HEK293 (cell line): ENCODE measurements around the gene ZNF143.
A peak's percentile ranks its signal among the peaks of the same experiment; 100 is the strongest.

Experiments used
- CTCF ChIP-seq: fragments of 450-650 bp; formaldehyde crosslinking; IDR thresholded peaks from 2 replicates; pipeline ENCODE4 v1.5.1; 2016; ENCODE audit warnings: missing biosample characterization, missing genetic modification characterization
- GLIS1 ChIP-seq: fragments of 450-650 bp; formaldehyde crosslinking; IDR thresholded peaks from 2 replicates; pipeline ENCODE4 v1.5.1; 2016; ENCODE audit warnings: missing biosample characterization, missing genetic modification characterization
- IKZF3 ChIP-seq: fragments of 450-650 bp; IDR thresholded peaks from 2 replicates; pipeline ENCODE4 v1.5.0; 2018; ENCODE audit warnings: missing biosample characterization, mild to moderate bottlenecking, missing genetic modification characterization, moderate library complexity
- KLF10 ChIP-seq: fragments of 450-650 bp; IDR thresholded peaks from 2 replicates; pipeline ENCODE4 v1.5.1; 2018; ENCODE audit warnings: missing biosample characterization, mild to moderate bottlenecking, missing genetic modification characterization
- KLF7 ChIP-seq: fragments of 450-650 bp; formaldehyde crosslinking; IDR thresholded peaks from 2 replicates; pipeline ENCODE4 v1.5.1; 2016; ENCODE audit warnings: missing biosample characterization, missing genetic modification characterization, borderline replicate concordance
- PBX3 ChIP-seq: sonication (generic); formaldehyde crosslinking; IDR thresholded peaks from 2 replicates; pipeline ENCODE4 v1.8.1; 2022; ENCODE audit warnings: mild to moderate bottlenecking, moderate library complexity, missing genetic modification reagents
- SP2 ChIP-seq: fragments of 450-650 bp; formaldehyde crosslinking; IDR thresholded peaks from 2 replicates; pipeline ENCODE4 v1.5.1; 2016; ENCODE audit warnings: missing biosample characterization, missing genetic modification characterization
- WT1 ChIP-seq: fragments of 450-650 bp; formaldehyde crosslinking; IDR thresholded peaks from 2 replicates; pipeline ENCODE4 v1.5.1; 2016; ENCODE audit warnings: missing biosample characterization, missing genetic modification characterization
- ZBTB11 ChIP-seq: fragments of 450-650 bp; formaldehyde crosslinking; conservative IDR thresholded peaks from 2 replicates; pipeline ENCODE4 v1.5.1; 2016; ENCODE audit warnings: low read depth, missing biosample characterization, missing genetic modification characterization
- ZBTB48 ChIP-seq: fragments of 450-650 bp; formaldehyde crosslinking; IDR thresholded peaks from 2 replicates; pipeline ENCODE4 v1.5.1; 2016; ENCODE audit warnings: missing biosample characterization, missing genetic modification characterization
- ZNF138 ChIP-seq: fragments of 450-650 bp; formaldehyde crosslinking; IDR thresholded peaks from 2 replicates; pipeline ENCODE4 v1.5.1; 2016; ENCODE audit warnings: missing biosample characterization, missing genetic modification characterization, borderline replicate concordance
- ZNF157 ChIP-seq: fragments of 450-650 bp; formaldehyde crosslinking; IDR thresholded peaks from 2 replicates; pipeline ENCODE4 v1.5.1; 2016; ENCODE audit warnings: missing biosample characterization, missing genetic modification characterization
- ZNF16 ChIP-seq: fragments of 450-650 bp; formaldehyde crosslinking; IDR thresholded peaks from 2 replicates; pipeline ENCODE4 v1.5.1; 2016; ENCODE audit warnings: low read depth, missing biosample characterization, missing genetic modification characterization
- ZNF175 ChIP-seq: fragments of 450-650 bp; formaldehyde crosslinking; IDR thresholded peaks from 2 replicates; pipeline ENCODE4 v1.5.1; 2016; ENCODE audit warnings: missing biosample characterization, missing genetic modification characterization
- ZNF366 ChIP-seq: fragments of 450-650 bp; formaldehyde crosslinking; conservative IDR thresholded peaks from 2 replicates; pipeline ENCODE4 v1.5.1; 2016; ENCODE audit warnings: missing biosample characterization, missing genetic modification characterization
- ZNF449 ChIP-seq: fragments of 450-650 bp; formaldehyde crosslinking; IDR thresholded peaks from 2 replicates; pipeline ENCODE4 v1.5.1; 2017; ENCODE audit warnings: missing biosample characterization, mild to moderate bottlenecking, missing genetic modification characterization, moderate library complexity
- ZNF549 ChIP-seq: fragments of 450-650 bp; IDR thresholded peaks from 2 replicates; pipeline ENCODE4 v1.5.1; 2018; ENCODE audit warnings: missing biosample characterization, missing genetic modification characterization, mild to moderate bottlenecking, inconsistent platforms, moderate library complexity
- ZNF555 ChIP-seq: fragments of 450-650 bp; formaldehyde crosslinking; conservative IDR thresholded peaks from 2 replicates; pipeline ENCODE4 v1.5.1; 2017; ENCODE audit warnings: missing biosample characterization, mild to moderate bottlenecking, missing genetic modification characterization, inconsistent platforms
- ZNF623 ChIP-seq: fragments of 450-650 bp; formaldehyde crosslinking; IDR thresholded peaks from 2 replicates; pipeline ENCODE4 v1.5.1; 2016; ENCODE audit warnings: missing biosample characterization, missing genetic modification characterization
- ZNF701 ChIP-seq: fragments of 450-650 bp; formaldehyde crosslinking; IDR thresholded peaks from 2 replicates; pipeline ENCODE4 v1.5.1; 2016; ENCODE audit warnings: missing biosample characterization, missing genetic modification characterization
- ZSCAN23 ChIP-seq: fragments of 450-650 bp; formaldehyde crosslinking; IDR thresholded peaks from 2 replicates; pipeline ENCODE4 v1.5.1; 2016; ENCODE audit warnings: missing biosample characterization, missing genetic modification characterization
- TF ChIP-seq, protein P1 (sequence below): fragments of 450-650 bp; formaldehyde crosslinking; IDR thresholded peaks from 2 replicates; pipeline ENCODE4 v1.5.1; 2016; ENCODE audit warnings: missing biosample characterization, missing genetic modification characterization
- TF ChIP-seq, protein P2 (sequence below): fragments of 450-650 bp; formaldehyde crosslinking; IDR thresholded peaks from 2 replicates; pipeline ENCODE4 v1.5.1; 2016; ENCODE audit warnings: missing biosample characterization, missing genetic modification characterization, low read depth
- TF ChIP-seq, protein P3 (sequence below): fragments of 450-650 bp; IDR thresholded peaks from 2 replicates; pipeline ENCODE4 v1.5.1; 2018; ENCODE audit warnings: missing biosample characterization, mild to moderate bottlenecking, missing genetic modification characterization
- TF ChIP-seq, protein P4 (sequence below): fragments of 450-650 bp; formaldehyde crosslinking; IDR thresholded peaks from 2 replicates; pipeline ENCODE4 v1.5.1; 2016; ENCODE audit warnings: missing biosample characterization, missing genetic modification characterization

The ZNF143 gene

DNA sequence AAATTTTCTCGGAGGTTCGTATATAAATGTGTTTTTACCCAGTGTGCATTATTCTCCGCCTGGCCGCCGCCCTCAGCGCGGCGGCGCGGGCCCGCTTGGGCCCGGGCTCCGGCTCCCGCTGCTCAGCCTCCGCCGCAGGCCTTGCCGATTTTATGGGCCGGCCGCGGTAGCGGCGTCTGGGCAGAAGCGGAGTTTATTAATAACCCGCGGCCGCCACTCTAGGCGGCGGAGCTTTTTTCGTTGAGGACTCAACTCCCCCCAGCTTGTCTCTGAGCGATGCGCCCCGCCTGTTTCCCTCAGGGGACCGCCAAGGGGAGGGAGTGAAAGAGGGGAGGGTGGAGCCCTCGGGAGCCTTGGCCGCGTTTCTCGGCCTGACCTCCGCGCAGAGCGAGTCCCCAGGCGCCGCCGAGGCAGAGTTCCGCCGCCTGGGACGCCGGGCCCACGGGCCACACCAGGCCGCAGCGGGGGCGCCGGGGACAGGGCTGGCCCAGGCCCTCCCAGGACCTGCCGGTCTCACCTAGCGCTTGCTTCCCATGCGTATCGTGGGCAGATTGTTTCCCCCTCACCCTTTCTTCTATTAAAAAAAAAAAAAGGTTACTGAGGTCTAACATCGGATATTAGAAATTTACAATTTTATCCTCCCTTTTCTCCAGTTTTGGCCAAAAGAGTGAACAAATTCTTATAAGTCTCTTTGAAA lies 399 bp downstream of the ZNF143 start (continued):
- no peak for TF ChIP-seq KLF7 (tag by site-specific recombination)
- TF ChIP-seq ZBTB11, result peak; percentile 68
- TF ChIP-seq ZNF366, result no peak
- TF ChIP-seq WT1, result no peak
- TF ChIP-seq, protein P1, sequence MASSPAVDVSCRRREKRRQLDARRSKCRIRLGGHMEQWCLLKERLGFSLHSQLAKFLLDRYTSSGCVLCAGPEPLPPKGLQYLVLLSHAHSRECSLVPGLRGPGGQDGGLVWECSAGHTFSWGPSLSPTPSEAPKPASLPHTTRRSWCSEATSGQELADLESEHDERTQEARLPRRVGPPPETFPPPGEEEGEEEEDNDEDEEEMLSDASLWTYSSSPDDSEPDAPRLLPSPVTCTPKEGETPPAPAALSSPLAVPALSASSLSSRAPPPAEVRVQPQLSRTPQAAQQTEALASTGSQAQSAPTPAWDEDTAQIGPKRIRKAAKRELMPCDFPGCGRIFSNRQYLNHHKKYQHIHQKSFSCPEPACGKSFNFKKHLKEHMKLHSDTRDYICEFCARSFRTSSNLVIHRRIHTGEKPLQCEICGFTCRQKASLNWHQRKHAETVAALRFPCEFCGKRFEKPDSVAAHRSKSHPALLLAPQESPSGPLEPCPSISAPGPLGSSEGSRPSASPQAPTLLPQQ (tag by site-specific recombination), result peak; percentile 78
- TF ChIP-seq ZNF138, result no peak
- TF ChIP-seq ZBTB48, result peak; percentile 44; the same call in 1 of the 2 replicates
- TF ChIP-seq ZNF16 (tag by site-specific recombination), result no peak
- no peak for TF ChIP-seq ZNF555 (tag by site-specific recombination)
- TF ChIP-seq ZNF623, result no peak
- no peak for TF ChIP-seq CTCF
- TF ChIP-seq, protein P2, sequence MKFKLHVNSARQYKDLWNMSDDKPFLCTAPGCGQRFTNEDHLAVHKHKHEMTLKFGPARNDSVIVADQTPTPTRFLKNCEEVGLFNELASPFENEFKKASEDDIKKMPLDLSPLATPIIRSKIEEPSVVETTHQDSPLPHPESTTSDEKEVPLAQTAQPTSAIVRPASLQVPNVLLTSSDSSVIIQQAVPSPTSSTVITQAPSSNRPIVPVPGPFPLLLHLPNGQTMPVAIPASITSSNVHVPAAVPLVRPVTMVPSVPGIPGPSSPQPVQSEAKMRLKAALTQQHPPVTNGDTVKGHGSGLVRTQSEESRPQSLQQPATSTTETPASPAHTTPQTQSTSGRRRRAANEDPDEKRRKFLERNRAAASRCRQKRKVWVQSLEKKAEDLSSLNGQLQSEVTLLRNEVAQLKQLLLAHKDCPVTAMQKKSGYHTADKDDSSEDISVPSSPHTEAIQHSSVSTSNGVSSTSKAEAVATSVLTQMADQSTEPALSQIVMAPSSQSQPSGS, result no peak
- TF ChIP-seq KLF10, result 0 out of 2 replicates have a peak, but pooled peaks have one; percentile 10
- no peak for TF ChIP-seq ZNF157
- TF ChIP-seq ZNF175 (tag by site-specific recombination), result no peak
- TF ChIP-seq SP2, result no peak
- TF ChIP-seq ZNF449 (tag by site-specific recombination), result peak; percentile 27; the same call in 1 of the 2 replicates
- no peak for TF ChIP-seq GLIS1
- no peak for TF ChIP-seq PBX3 (CRISPR knock-in tag)
- no peak for TF ChIP-seq ZSCAN23
- TF ChIP-seq, protein P3, sequence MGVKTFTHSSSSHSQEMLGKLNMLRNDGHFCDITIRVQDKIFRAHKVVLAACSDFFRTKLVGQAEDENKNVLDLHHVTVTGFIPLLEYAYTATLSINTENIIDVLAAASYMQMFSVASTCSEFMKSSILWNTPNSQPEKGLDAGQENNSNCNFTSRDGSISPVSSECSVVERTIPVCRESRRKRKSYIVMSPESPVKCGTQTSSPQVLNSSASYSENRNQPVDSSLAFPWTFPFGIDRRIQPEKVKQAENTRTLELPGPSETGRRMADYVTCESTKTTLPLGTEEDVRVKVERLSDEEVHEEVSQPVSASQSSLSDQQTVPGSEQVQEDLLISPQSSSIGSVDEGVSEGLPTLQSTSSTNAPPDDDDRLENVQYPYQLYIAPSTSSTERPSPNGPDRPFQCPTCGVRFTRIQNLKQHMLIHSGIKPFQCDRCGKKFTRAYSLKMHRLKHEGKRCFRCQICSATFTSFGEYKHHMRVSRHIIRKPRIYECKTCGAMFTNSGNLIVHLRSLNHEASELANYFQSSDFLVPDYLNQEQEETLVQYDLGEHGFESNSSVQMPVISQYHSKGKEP, result 0 out of 2 replicates have a peak, but pooled peaks have one; percentile 34
- TF ChIP-seq ZNF701, result no peak
- no peak; the same call in 1 of the 2 replicates for TF ChIP-seq IKZF3 (tag by site-specific recombination)
- no peak for TF ChIP-seq ZNF549
- TF ChIP-seq, protein P4, sequence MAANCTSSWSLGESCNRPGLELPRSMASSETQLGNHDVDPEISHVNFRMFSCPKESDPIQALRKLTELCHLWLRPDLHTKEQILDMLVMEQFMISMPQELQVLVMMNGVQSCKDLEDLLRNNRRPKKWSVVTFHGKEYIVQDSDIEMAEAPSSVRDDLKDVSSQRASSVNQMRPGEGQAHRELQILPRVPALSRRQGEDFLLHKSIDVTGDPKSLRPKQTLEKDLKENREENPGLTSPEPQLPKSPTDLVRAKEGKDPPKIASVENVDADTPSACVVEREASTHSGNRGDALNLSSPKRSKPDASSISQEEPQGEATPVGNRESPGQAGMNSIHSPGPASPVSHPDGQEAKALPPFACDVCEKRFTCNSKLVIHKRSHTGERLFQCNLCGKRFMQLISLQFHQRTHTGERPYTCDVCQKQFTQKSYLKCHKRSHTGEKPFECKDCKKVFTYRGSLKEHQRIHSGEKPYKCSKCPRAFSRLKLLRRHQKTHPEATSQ (tag by site-specific recombination), result no peak
